Measurements from ENCODE around the gene PRDM15. TPM values are rescaled to one million over a fixed set of nuclear protein-coding genes. Genes with fewer than 3 reads are reported as not detected.

The PRDM15 gene
- total and polyA plus RNA-seq, 2 experiments from 2014 or later = 3.0 to 10.6 TPM

GRCh38 chr21:41819856-41820281, 59.3 kb downstream of the PRDM15 start:
- Histone ChIP-seq H3K27me3 (ENCODE audit: insufficient read depth) (no peaks in the 10 kb centered on the region), H3K4me3 (no peak overlapping the region), H3F3A (replicated peaks; ENCODE audit: low read depth) (no peaks in the 10 kb centered on the region), H3K9me2 (ENCODE audit: insufficient read depth) (no peaks in the 10 kb centered on the region), H3K4me2 (no peak overlapping the region), H3K4me1 (ENCODE audit: insufficient read depth) (no peaks in the 10 kb centered on the region), H2AFZ (no peak overlapping the region), H4K20me1 (replicated peaks; ENCODE audit: insufficient read depth) (no peaks in the 10 kb centered on the region; the same call in 1 of the 2 replicates), H3K36me3 (ENCODE audit: insufficient read depth) (no peaks in the 10 kb centered on the region), H3K27ac (ENCODE audit: low read depth) (no peak overlapping the region), H3K79me2 (replicated peaks; ENCODE audit: insufficient read depth) (no peaks in the 10 kb centered on the region)
- Mint-ChIP-seq H3K4me1 (peaks cover 7% of the 10 kb centered on the region), H3K4me3 (no peak overlapping the region), H3K36me3 (ENCODE audit: low read depth) (peaks cover 4% of the 10 kb centered on the region; the same call in 2 of the 3 replicates), H3K9me3 (no peaks in the 10 kb centered on the region), H3K27me3 (ENCODE audit: insufficient read depth, low read depth, poor library complexity) (peaks cover 2% of the 10 kb centered on the region), H3K27ac (no peak overlapping the region)
- DNase-seq (ENCODE audit: low spot score) (no peak), ATAC-seq (no peak)
- no peak for TF ChIP-seq JUNB (IDR thresholded peaks at IDR 0.05; ENCODE audit: unreplicated experiment)
- no peak for TF ChIP-seq ZNF114 (CRISPR knock-in tag; IDR thresholded peaks at IDR 0.05)
- TF ChIP-seq EZH2phosphoT487 (IDR thresholded peaks at IDR 0.05; ENCODE audit: unreplicated experiment) = no peak
- TF ChIP-seq POLR2AphosphoS5 (IDR thresholded peaks at IDR 0.05; ENCODE audit: low read depth) = no peak
- no peak for TF ChIP-seq ZNF462 (CRISPR knock-in tag; IDR thresholded peaks at IDR 0.05)
- TF ChIP-seq ZNF331 (CRISPR knock-in tag; IDR thresholded peaks at IDR 0.05; ENCODE audit: low read depth) = no peak
- TF ChIP-seq CREB1 (CRISPR knock-in tag; IDR thresholded peaks at IDR 0.05; ENCODE audit: low read depth) = no peak
- TF ChIP-seq REST (IDR thresholded peaks at IDR 0.05; ENCODE audit: unreplicated experiment) = no peak
- TF ChIP-seq NANOG (IDR thresholded peaks at IDR 0.05; ENCODE audit: borderline replicate concordance) = no peak
- TF ChIP-seq ETS1 (IDR thresholded peaks at IDR 0.05) = no peak
- no peak for TF ChIP-seq STAT1 (IDR thresholded peaks at IDR 0.05; ENCODE audit: unreplicated experiment)

All from GM23338 (cell line).